ENCODE results near the gene BRCC3. TPM values are rescaled to one million over a fixed set of nuclear protein-coding genes. Genes with fewer than 3 reads are reported as not detected.

Gene BRCC3
- total RNA-seq, 1 donor from 2014 or later, result 31.4 TPM

GRCh38 chrX:155127465-155127864, 56.2 kb downstream of the BRCC3 start:
- DNase-seq (ENCODE audit: low read depth, low spot score), result no peak
- TF ChIP-seq, protein P1, sequence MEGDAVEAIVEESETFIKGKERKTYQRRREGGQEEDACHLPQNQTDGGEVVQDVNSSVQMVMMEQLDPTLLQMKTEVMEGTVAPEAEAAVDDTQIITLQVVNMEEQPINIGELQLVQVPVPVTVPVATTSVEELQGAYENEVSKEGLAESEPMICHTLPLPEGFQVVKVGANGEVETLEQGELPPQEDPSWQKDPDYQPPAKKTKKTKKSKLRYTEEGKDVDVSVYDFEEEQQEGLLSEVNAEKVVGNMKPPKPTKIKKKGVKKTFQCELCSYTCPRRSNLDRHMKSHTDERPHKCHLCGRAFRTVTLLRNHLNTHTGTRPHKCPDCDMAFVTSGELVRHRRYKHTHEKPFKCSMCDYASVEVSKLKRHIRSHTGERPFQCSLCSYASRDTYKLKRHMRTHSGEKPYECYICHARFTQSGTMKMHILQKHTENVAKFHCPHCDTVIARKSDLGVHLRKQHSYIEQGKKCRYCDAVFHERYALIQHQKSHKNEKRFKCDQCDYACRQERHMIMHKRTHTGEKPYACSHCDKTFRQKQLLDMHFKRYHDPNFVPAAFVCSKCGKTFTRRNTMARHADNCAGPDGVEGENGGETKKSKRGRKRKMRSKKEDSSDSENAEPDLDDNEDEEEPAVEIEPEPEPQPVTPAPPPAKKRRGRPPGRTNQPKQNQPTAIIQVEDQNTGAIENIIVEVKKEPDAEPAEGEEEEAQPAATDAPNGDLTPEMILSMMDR (conservative IDR thresholded peaks at IDR 0.05), result no peak
- H3K27ac Mint-ChIP-seq (ENCODE audit: unreplicated experiment), result no peak overlapping the region
- no peaks in the 10 kb centered on the region for H3K4me1 Mint-ChIP-seq
- peaks cover 28% of the 10 kb centered on the region for H3K36me3 Mint-ChIP-seq (ENCODE audit: low read depth)
- H3K4me3 Mint-ChIP-seq, result no peak overlapping the region
- H3K9me3 Mint-ChIP-seq, result peaks cover 16% of the 10 kb centered on the region
- no peaks in the 10 kb centered on the region for H3K27me3 Mint-ChIP-seq (ENCODE audit: low read depth)

DNA sequence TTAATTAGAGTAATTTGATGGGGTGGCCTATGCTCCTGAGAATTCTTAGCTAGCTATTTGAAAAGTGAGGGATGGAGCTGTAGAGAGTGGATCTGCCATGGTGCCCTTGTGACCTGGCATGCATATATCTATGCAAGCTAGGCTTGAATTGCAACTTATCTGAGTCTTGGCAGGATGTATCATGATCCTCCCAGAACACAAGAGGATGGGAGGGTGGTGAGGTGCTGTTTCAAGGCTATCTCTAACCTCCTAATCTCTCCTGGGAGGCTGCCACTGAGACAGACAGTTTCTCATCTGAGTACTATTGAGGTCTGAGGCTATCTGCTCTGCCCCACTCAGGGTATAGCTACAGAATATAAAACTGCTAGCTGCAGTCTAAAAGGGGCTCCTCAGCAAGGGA, 56.6 kb downstream of the BRCC3 start:
- Mint-ChIP-seq H3K9me3 (peaks cover 16% of the 10 kb centered on the region), H3K27ac (ENCODE audit: unreplicated experiment) (peak overlapping the region; percentile 71), H3K36me3 (ENCODE audit: low read depth) (peaks cover 28% of the 10 kb centered on the region), H3K27me3 (ENCODE audit: low read depth) (no peaks in the 10 kb centered on the region), H3K4me1 (no peaks in the 10 kb centered on the region), H3K4me3 (no peak overlapping the region)
- DNase-seq (ENCODE audit: low read depth, low spot score), result no peak
- TF ChIP-seq, protein P1 (conservative IDR thresholded peaks at IDR 0.05), result no peak

DNA sequence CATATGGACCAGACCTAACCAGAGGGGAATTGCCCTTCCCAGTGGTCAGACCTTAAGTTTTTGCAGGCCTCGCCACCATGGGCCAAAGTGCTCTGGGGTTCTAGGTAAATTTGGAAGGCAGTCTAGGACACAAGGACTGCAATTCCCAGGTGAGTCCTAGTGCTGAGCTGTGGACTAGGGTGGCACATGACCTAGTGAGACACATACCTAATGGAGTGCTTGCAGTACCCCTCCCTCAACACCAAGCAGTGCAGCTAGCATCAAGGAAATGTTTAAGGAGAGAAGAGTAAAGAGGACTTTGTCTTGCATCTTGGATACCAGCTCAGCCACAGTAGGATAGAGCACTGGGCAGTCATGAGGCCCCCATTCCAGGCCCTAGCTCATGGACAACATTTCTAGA, 60.8 kb downstream of the BRCC3 start:
- H3K4me3 Mint-ChIP-seq, result no peak overlapping the region
- TF ChIP-seq, protein P1 (conservative IDR thresholded peaks at IDR 0.05), result no peak
- H3K36me3 Mint-ChIP-seq (ENCODE audit: low read depth), result peaks cover 6% of the 10 kb centered on the region
- H3K4me1 Mint-ChIP-seq, result no peaks in the 10 kb centered on the region
- no peak overlapping the region for H3K27ac Mint-ChIP-seq (ENCODE audit: unreplicated experiment)
- peaks cover 9% of the 10 kb centered on the region for H3K9me3 Mint-ChIP-seq
- H3K27me3 Mint-ChIP-seq (ENCODE audit: low read depth), result no peaks in the 10 kb centered on the region
- no peak for DNase-seq (ENCODE audit: low read depth, low spot score)

GRCh38 chrX:155134255-155134654, 62.9 kb downstream of the BRCC3 start:
- Mint-ChIP-seq H3K4me1 (no peaks in the 10 kb centered on the region), H3K27me3 (ENCODE audit: low read depth) (no peaks in the 10 kb centered on the region), H3K27ac (ENCODE audit: unreplicated experiment) (no peak overlapping the region), H3K4me3 (no peak overlapping the region), H3K9me3 (peaks cover 9% of the 10 kb centered on the region), H3K36me3 (ENCODE audit: low read depth) (peaks cover 3% of the 10 kb centered on the region)
- no peak for DNase-seq (ENCODE audit: low read depth, low spot score)
- TF ChIP-seq, protein P1 (conservative IDR thresholded peaks at IDR 0.05), result no peak

DNA sequence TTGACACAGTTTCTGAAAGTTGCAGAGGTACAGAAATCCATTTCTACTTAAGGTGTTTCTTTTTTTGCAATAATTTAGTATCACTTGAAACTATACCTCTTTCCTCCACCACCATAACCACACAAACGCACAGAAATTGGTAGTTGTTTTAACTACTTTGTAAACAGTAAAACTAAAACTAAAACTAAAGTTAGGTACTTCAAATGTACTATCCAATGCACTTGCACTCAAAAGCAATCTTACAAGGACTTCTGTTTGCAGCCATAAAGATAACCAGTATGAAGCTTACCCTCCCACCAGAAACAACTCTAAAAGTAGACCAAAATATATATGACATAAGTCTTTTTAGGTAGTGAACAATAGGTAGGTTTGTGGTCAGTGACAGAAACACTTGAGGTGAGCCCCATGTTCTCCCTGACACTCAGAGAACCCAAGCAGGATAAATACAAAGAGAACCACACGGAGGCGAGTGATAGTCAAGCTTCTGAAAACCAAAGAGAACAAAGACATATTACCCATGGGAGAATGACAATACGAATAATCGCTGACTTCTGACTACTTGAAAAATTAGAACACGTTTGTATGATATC, 72.7 kb downstream of the BRCC3 start:
- no peak for DNase-seq (ENCODE audit: low read depth, low spot score)
- H3K27ac Mint-ChIP-seq (ENCODE audit: unreplicated experiment), result no peak overlapping the region
- no peaks in the 10 kb centered on the region for H3K36me3 Mint-ChIP-seq (ENCODE audit: low read depth)
- TF ChIP-seq, protein P1 (conservative IDR thresholded peaks at IDR 0.05), result no peak
- H3K4me3 Mint-ChIP-seq, result no peak overlapping the region
- H3K27me3 Mint-ChIP-seq (ENCODE audit: low read depth), result no peaks in the 10 kb centered on the region
- H3K4me1 Mint-ChIP-seq, result no peaks in the 10 kb centered on the region
- H3K9me3 Mint-ChIP-seq, result peaks cover 3% of the 10 kb centered on the region

Measured in neural crest cell (in vitro differentiated cells).